GM18498 (cell line): Measurements from ENCODE around the gene NGRN.
"Not testable (repeated sequence)": the region's sequence is repeated elsewhere in the genome, so short reads cannot be mapped to it uniquely, and the experiment has no call there.

Source experiments
- ATAC-seq: cut with Tn5 transposase; IDR thresholded peaks from one replicate; pipeline ENCODE4 v1.9.1; 2021; ENCODE audit warnings: mild to moderate bottlenecking, moderate library complexity; ENCODE audit not compliant: unreplicated experiment

The NGRN gene

DNA sequence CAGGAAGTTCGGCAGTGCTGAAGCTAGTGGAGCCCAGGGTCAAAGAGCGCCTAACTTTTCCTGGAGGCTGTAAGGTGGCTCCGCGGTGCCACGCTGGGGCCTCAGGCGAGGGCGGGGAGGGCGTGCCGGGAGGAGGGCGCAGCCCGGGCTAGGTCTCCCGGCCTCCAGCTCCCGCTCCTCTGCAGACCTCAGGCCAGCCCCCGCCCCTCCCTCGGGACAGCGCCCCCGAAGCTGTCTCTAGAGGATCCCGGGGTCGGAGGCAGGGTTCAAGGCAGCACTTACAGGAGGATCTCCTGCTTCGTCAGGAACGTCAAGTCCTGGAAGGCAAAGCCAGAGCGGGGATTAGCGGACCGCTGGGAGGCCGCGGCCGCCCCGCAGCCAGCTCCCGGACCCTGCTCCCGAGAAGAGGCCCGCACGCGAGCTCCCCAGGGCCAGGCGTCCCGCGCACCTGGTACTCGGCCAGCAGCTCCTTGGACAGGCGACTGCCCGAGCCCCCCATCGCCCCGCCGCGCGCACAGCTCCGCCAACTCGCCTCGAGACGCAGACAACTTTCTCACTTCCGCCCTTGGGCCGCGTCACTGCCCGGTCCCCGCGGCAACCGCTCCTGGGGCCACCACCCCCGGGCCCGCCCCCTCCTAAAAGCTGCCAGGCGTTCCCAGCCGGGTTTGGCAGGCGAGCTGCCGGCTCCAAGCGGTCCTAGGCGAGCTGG is 31.9 kb upstream of the NGRN start, which contains the start of gene CIB1:
TSS of gene CIB1 (minus strand) at position 555 of the 709 bp plus-strand sequence. CDS start at position 499, 56 bp downstream.
- ATAC-seq = peak; percentile 87

DNA sequence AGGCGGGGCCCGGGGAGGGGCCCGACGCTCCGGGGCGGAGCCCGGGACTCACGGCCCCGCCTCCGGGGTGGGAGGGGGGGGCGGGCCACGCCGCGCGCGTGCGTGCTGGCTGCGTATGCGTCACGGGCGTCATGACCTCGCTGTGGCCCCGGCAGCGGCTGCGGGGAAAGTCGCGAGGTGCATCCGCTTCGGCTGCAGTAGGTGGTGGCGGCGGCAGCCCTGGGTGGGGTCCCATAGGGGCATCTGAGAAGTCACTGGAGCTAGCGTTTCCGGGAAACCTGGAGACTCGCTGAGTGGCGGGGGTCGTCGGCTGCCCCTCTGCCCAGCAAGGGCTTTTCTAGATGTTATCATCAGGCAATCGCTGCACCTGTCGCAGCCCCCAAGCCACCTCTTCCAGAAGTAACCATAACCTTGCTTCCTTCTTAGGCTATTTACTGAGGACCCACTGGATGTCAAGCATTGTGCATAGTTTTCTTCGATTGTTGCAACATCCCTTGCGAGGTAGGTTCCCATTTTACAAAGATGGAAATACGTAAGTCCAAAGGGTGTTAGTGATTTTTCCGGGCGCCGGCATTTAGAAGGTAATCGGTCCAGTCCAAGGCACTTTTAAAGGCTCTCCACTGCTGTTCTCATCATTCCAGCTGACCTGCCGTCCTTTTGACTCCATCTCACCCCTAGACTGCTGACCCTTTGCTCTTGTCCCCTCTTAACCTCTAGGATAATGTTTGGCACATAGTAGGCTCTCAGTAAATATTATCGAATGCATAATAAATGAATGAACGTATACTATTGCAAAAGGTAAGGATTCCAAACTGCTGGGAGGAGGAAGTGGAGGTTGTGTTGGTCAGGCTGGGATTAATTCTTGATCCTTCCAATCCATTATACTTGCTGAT is 31.1 kb upstream of the NGRN start, which contains the start of gene GDPGP1:
TSS of gene GDPGP1 (plus strand) at position 114 of the 893 bp plus-strand sequence. CDS start 6,700 bp downstream, outside the sequence.
- ATAC-seq = no peak

DNA sequence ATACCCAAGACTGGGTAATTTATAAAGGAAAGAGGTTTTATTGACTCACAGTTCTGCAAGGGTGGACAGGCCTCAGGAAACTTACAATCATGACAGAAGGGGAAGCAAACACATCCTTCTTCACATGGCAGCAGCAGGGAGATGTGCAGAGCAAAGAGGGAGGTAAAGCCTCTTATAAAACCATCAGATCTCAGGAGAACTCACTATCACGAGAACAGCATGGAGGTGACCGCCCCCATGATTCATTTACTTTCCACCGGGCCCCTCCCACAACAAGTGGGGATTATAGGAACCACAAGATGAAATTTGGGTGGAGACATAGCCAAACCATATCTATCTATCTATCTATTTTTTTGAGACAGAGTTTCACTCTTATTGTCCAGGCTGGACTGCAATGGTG is 26.1 kb upstream of the NGRN start:
- no peak for ATAC-seq

DNA sequence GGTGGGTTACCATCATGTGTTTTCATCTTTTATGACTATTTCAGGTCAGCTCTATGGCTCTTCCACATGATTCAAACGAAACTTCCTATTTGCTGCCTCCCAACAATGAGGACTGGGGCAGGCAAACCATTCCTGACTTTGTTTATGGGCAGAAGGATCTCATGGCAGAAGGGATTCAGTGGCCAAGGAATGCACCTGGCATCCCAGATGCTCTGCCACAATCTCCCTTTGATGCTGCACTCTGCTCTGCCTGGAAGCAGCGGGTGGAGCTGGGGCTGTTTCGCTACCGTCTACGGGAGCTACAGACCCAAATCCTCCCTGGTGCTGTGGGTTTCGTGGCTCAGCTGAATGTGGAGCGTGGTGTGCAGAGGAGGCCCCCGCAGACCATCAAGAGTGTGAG is 24.6 kb upstream of the NGRN start:
- ATAC-seq = no peak

DNA sequence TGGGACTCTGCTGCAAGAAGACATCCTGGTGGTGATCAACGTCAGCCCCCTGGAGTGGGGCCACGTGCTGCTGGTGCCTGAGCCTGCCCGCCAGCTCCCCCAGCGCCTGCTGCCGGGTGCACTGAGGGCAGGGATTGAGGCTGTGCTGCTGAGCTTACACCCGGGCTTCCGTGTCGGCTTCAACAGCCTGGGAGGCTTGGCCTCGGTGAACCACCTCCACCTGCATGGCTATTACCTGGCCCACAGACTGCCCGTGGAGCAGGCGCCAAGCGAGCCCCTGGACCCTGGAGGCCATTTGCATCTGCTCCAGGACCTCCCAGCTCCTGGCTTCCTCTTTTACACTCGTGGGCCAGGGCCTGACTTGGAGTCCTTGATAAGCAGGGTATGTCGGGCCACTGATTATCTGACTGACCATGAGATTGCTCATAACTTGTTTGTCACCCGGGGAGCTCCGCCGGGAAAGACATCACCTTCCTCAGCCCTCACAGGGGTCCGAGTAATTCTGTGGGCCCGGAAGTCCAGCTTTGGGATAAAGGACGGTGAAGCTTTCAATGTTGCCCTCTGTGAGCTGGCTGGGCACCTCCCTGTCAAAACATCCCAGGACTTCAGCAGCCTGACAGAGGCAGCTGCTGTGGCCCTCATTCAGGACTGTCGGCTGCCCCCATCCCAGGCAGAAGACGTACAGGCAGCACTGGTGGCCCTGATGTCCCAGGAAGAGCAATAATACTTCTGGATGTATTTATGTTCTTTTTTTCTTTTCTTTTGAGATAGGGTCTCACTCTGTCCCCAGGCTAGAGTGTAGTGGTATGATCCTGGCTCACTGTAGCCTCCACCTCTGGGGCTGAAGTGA is 23.9 kb upstream of the NGRN start:
- ATAC-seq = no peak

DNA sequence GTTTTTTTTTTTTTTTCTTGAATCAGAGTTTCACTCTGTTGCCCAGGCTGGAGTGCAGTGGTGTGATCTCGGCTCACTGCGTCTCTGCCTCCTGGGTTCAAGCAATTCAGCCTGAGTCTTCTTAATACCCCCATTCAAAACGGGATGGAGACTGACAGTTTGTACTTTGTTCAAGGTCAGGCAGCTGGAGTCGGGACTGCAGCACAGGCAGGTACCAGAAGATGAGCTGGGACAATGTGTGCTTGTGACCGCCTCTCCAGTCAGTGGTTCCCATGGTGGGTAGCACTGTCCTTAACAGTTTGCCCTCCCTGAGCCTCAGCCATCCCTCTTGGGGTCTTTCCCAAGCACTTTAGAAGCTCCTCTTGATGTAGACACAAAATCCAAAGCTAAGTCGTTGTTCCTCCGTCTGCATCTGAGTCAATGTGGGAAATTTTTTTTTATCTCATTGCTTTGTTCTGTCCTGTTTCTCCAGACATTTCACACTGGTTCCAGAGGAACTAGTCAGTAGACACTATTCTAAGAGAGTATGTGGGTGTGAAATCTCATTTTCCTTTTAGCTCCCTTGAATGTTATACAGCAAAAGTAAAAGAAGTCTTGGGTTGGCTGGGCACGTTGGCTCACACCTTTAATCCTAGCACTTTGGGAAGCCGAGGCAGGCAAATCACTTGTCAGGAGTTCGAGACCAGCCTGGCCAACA is 21.4 kb upstream of the NGRN start:
- no peak for ATAC-seq

DNA sequence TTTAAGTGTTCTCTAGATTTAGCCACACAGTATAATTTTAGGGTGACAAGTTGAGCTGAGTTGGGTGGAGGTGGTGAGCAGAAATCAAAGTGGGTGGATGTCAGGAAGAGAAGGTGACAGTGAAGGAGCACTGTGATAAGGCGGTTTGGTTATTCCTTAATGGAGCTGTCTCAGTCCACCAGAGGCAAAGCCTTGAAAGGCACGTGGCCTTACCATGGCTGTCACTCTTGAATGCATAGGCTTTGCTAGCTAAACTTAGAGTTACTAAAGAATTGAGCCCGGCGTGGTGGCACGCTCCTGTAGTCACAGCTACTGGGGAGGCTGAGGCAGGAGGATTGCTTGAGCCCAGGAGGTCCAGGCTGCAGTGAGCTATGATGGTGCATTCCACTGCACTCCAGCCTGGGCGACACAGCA is 16.7 kb upstream of the NGRN start:
- no peak for ATAC-seq

DNA sequence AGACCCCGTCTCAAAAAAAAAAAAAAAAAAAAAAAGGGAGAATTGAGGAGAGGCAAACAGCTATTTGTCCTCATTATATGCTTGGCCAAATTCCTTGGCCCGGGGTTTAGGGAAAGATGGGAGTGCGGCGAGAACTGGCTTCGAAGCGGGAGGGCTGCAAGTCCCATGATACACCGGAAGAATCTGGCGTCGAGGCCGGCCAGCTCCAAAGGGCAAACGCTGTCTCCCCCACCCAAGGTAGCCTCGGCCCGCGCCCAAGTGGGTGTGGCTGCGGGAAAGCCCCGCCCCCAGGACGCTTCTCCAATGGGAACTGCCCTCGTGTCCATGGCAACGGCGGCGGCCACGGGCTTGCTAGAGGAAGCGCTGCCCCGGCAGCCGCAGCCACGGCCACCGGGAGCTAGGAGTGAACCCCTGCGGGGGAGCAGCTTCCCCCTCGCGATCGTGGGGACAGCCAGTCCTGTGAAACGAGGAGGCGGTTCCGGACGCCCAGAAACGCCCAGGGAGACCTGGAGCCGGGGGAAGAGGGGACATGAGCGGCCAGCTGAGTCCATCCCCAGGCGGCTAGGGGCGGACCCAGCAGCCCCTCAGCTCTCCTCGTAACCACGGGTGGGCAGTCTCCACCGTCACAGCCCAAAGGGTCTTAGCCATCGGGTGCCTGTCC is 16.1 kb upstream of the NGRN start, which contains the start of gene TTLL13:
TSS of gene TTLL13 (plus strand) at position 354 of the 661 bp plus-strand sequence. CDS start 1,075 bp downstream, outside the sequence.
- ATAC-seq = no peak

DNA sequence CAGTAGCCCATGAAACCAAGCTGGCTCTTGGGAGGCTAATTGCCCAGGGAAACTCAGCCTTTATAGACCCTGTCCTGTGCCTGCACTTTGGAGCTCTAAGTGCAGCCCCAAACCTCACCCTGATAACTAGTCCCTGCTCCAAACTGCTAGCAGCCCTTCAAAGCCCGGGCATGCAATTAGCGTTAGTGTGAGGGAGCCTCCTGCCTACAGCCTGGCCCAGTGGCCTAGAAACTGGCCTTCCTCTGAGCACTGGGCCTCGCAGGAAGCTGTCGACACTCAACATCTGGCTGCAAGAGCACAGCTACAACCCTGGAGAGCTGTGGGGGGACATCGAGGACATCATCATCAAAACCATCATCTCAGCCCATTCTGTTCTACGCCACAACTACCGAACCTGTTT is 7.7 kb upstream of the NGRN start:
- ATAC-seq = no peak

DNA sequence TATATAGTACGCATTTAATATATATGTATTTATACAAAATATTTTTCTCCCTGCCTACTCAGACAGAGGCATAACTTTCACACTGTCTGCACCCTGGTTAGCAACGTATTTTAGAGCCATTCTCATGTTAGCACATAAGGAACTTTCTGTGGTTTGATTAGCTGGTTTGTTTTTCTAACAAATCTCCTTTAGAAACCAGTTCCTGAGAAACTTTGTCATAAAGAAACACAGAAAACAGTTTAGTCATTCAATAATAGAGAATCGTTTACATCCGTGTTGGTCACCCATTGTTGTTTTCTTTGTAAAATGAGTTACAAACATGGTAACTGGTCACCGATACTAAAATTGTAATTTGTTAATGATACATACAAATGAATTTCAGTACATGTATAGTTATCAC is 5.9 kb upstream of the NGRN start:
- ATAC-seq = peak; percentile 83

DNA sequence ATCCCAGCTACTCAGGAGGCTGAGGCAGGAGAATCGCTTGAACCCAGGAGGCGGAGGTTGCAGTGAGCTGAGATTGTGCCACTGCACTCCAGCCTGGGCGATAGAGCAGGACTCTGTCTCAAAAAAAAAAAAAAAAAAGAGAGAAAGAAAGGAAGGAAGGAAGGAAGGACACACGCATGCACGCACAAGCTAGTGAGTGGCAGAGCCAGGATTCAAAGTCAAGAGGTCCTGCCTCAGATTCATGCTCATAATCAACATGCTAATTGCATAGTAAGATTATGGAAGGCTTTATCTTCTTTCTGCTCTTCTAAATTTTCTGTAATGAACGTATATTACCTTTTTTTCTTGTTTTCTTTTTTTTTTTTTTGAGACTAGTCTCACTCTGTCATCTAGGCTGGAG is 4.7 kb upstream of the NGRN start:
- ATAC-seq = not testable (repeated sequence)

DNA sequence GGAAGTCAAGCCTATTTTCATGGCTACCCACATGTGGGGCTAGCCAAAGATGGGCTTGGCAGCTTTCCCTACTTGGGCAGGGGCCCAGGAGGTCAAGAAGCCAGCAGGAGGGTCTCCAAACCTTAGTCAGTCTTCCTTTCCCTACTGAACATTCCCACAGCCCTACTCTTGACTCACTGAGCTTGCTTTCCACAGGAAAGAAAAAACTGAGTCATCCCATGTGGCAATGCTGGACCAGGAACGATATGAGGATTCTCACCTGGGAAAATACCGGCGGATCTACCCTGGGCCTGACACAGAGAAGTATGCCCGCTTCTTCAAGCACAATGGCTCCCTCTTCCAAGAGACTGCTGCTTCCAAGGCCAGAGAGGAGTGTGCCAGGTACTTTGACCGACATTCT is 3.7 kb upstream of the NGRN start:
- ATAC-seq = no peak

DNA sequence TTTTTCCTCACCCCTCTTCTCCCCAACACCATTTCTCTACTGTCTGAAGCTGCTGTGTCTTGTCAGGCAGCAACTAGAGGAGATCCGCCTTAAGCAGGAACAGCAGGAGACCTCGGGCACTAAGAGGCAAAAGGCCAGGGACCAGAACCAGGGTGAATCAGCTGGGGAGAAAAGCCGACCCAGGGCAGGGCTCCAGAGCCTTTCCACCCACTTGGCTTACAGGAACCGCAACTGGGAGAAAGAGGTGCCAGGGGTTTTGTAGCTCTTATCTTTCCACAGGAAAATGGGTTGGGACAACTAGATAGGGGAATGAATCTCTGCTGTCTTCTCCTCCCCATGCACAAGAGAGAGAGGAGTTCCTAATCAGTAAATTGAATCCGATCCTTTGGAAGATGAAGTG is 3.0 kb upstream of the NGRN start:
- no peak for ATAC-seq

DNA sequence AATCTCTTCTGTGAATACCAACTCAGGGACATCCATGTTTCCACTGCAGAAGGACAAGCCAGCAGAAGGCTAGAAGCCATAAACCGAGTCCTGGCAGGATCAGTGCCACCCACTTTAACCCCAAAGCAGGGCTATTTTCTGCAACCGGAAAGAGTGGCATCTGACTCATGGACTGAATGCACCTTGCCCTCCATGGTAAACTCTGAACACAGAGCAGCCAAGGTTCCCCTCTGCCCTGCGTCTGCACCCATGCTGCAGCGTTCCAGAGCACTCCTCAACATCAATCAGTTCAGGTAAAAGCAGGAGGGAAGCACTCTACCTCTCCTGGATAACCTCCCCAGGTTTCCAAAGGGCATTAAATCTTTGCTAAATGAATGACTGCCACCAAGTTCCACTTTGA is 801 bp upstream of the NGRN start:
- ATAC-seq = no peak

DNA sequence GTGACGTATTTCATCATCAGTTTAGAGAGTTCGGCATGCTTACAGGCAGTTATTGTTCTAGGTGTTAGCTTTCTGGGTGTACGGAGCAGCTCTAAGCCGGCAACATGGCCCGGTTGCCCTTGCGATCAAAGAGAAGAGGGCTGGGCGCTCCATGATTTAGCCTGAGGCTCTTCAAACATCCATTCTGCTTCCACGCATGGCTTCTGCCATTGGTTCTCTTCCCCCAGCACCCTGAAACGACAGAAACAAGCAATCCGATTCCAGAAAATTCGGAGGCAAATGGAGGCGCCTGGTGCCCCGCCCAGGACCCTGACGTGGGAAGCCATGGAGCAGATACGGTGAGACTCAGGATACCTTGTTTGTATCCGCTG is 574 bp downstream of the NGRN start:
- peak; percentile 28 for ATAC-seq

DNA sequence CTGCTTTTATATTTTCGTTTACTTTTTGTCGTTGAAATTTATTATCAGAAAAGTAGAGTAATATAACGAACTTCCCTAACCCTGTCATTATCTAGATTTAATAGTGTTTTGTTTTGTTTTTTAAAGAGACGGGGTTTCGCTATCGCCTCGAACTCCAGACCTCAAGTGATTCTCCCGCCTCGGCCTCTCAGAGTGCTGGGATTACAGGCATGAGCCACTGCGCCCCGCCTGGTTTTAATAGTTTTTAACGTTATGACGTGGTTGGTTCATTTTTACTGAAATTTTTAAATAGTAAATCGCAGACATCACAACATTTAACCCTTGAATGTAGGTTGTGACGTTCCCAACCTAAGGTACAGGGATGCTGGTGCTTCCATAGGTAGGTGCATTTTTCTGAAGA is 1.0 kb downstream of the NGRN start:
- no peak for ATAC-seq

DNA sequence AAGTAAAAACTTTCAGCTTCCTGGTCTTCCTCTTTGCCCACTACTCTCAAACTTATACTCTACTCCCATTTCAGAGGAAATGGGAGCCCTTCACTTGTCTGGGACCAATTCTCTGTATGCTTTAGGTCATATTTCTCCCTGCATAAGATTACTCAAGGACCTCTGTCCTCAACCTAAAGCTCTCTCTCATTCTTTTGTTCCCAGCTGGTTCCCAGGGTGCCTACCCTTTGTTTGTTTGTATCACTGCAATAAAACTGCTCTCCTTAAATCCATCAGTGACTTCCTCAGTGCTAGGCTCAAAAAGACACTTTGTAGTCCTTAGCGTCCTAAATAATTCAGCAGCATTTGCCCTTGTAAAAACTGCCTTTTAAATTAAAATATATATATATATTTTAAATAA is 2.9 kb downstream of the NGRN start:
- no peak for ATAC-seq

DNA sequence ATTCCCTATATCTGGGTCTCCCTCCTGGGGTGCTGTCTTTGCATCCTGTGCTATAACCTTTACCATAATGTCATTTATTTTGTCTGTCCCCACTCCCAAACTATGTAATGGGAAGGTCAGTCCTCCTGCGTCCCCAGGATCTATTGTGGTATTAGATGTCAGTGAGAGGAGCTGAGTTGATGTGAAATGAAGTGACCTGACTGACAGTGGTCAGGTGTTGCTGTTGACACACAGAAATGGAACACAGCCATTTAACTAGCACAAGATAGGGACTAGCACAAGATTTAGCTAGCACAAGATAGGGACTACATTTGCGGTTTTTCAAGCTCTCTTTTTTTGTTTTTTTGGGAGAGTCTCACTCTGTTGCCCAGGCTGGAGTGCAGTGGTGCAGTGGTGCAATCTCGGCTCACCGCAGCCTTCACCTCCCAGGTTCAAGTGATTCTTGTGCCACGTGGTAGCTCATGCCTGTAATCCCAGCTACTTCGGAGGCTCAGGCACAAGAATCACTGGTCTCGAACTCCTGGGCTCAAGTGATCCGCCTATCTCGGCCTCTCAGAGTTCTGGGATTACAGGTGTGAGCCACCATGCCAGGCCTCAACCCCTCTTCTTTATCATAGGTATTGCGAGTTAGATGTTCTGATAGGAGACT is 5.2 kb downstream of the NGRN start:
- ATAC-seq = no peak

DNA sequence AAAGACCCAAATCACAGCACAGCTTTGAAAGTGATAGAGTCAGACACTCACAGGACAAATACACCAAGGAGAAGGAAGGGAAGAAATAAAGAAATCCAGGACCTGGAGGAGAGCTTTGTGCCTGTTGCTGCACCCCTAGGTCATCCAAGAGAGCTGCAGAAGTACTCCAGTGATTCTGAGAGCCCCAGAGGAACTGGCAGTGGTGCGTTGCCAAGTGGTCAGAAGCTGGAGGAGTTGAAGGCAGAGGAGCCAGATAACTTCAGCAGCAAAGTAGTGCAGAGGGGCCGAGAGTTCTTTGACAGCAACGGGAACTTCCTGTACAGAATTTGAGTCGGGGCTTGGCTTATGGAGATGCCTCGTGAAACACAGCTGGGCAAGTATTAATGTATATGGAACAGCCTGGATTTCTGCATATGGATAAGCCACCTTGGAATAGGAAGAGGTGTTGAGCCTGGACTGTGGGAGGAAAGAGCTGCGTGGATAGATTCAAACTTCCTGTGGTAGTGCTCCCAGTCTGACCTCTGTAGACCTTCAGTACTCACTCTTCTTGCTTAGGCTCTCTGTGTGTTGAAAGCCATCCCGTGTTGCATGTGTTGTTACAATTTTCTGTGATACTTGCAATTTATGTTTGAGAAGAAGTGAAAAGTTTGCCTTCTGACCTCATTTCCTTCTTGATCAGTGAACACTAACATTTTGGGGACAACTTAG is 6.1 kb downstream of the NGRN start:
- ATAC-seq = no peak
